ENCODE measurements around the gene TSPAN19.

TSPAN19 gene

DNA sequence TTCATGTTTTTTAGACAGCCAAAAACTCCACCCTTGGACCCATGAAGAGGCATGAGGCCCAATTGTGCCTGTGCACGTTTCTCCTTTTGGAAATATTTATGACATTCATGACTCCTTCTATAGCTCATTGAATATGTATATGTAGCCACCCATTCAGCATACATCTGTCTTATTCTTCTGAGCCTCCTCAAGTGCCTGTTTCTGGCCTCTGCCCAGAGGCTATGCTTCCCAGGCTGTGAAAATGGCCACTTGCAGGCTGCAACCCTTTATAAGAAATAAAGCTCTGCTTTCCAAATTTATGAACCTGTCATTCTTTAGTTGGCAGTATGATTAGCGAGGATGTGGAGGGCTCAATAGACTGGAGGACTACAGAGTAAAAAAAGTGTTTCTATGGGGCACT is 35.3 kb downstream of the TSPAN19 start:
- no peak for DNase-seq (ENCODE audit: low spot score)

DNA sequence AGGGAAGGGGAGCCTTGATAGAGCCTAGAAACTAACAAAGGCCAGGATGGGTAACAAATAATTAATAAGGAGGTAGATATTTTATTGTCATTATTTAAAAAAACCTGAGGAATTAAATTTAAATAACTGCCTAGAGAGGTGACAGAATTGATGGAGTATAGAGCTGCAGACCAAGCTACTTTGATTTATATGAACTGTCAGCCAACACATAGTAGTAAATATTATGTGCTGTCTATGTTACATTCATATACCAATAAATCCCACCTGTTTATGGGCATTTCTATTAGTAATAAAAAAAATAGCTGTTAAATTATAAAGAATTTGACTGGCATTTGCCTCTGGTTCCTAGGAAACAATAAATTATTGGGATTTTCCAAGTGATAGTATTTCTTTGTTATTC is 37.7 kb downstream of the TSPAN19 start:
- no peak for DNase-seq (ENCODE audit: low spot score)

DNA sequence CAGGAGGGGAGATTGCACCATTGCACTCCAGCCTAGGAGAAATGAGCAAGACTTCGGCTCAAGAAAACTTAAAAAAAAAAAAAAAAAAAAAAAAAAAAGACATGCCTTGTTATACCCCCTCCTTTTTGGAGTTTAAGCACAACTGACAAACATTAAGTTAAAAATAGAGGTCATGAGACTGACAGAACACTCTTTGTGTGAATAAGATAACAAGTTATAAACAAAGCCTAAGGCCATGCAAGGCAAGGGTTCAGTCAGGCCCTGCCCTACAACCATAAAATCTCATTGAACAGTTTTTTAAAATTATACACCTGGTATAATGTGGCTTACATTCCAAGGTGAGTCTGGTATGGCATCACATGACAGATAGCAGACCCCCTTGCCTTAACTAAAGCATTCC is 39.3 kb downstream of the TSPAN19 start:
- no peak for DNase-seq (ENCODE audit: low spot score)

DNA sequence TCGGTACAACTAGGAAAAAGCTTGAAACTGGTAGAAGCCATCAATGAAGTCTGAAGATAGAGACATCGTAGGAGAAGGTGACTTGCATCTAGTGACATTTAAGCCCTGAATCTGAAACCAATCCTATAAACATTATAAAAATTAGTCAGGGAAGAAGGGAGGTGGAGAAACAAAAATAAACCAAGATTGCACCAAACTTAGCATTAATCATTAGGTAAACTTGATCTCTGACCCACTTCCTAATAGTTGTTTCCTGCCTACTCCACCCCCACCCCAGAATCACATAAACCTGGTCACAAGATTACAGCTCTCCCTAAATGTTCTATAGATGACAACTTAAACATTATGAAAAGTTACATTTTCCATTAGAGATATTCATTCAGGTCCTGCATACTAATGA is 40.4 kb downstream of the TSPAN19 start:
- DNase-seq (ENCODE audit: low spot score) = no peak

DNA sequence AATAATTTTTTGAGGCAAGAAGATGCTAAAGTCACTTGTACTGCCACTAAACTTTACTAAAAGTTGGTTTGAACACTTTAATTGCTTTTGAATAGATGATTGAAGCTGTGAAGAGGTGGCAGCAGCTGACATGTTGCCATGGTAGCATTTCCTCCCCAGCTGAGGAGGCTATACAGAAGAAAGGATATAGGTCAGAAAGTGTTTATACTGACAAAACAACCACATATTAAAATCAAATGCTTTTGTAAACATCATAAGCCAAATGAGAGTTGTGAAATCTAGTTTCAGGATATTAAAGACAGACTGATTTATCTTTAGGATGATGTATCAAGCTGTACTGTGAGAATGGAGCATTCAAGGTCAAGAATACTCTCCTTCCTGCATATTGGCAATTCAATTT is 41.7 kb downstream of the TSPAN19 start:
- DNase-seq (ENCODE audit: low spot score) = no peak

DNA sequence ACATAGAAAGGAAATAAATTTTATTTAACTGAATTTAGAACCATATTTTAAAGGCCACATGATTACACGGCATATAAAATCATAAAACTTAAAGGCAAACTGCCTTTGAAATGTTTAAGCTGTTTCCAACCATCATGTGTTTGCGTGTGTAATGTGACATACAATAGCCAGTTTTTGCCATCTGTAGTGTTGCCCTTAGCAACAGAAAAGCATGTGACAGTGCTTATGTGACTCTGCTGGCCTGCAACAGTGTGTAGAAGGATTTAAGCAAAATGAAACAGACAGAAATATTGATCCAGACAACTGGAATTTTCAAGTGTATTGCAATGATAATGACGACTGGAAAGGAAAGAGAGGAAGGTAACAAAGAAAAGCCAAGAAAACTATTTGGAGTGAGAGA is 49.5 kb downstream of the TSPAN19 start:
- no peak for DNase-seq (ENCODE audit: low spot score)

DNA sequence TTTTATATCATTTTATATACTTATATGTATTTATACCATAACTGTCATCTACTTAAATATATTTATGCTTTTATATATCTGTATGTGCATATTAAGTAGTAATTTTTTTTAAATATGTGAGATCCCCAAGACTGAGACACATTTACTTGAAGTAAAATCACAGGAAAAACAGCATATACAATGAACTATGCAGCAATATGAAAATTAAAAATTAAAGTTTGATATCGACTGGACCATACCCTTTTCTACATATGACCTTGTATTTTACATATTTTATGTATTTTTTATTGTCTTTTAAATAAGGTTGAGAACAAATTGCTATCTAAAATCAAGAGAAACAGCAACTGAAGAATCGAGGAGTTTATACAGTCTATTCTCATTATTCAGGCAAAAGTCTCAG is 50.0 kb downstream of the TSPAN19 start:
- no peak for DNase-seq (ENCODE audit: low spot score)

DNA sequence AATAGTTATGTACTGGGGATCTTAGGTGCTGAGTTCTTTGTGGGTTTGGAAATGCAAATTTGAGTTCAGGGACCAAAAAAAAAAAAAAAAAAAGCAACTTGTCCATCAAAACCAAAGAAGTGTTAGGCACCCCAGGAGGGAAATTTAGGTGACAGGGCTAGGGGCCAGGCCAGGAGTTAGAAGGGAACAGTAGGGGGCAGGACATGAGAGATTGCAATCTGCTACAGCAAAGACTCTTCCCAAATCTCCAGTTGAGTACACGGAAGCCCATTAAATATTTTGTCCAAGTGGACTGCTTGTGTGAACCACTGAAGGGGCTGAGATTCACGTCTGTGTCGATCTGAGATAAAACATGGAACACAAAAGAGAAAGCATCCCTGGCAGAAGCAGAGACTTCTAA is 52.8 kb downstream of the TSPAN19 start:
- no peak for DNase-seq (ENCODE audit: low spot score)

DNA sequence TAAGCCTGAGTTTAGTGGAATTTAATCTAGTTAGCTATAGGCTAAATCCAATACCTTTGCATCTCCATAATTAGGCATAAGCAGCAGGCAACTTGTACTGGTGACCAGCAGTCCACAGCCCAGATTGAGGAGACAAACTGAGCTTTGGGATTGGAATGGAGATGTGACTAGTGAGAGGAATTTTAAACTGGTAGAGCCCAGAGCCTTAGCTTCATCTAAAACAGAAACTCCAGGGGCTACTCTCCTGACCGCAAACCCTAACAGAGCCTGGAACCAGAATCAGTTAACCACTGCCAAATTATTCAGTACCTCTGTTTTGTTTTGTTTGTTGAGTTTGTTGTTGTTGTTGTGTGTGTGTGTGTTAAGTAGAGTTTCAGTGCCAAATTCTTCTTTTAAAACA is 53.2 kb downstream of the TSPAN19 start:
- no peak for DNase-seq (ENCODE audit: low spot score)

DNA sequence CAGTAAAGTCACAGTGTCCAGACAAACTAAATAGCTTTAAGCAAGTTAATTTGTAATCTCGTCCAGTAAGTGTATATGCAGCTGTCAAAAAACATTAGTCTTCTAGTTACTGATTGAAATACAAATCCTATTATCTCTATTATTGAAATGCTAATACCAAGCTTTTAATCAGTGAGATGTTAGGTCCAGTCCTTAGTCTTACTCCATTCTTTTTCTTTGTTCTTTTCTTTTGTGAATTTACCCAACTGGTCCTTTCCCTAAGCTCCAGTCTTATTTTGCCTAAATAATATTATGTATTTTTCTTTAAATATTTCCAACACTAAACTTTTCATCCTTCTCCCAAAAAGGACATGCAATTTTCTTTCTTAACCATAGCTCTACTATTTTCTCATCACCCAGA is 57.2 kb downstream of the TSPAN19 start:
- no peak for DNase-seq (ENCODE audit: low spot score)

DNA sequence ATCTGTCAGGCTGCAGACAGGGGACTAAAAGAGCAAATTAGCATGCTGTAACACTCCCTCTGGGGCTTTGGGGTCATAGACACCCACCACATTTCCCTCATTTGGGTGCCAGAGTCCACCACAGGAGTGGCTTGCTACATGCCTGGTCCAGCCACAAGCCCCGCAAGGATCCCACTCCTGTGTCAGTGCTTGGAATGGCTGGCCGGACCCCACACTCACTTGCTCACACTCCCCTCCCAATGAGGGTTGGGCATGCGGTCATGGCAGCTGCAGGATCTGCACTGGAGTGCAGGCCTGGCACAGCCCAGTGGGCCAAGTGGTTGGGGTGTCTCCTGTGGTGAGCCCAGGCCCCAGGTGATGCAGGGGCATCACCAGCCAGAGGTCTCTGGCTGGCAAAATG is 59.9 kb downstream of the TSPAN19 start:
- DNase-seq (ENCODE audit: low spot score) = no peak

DNA sequence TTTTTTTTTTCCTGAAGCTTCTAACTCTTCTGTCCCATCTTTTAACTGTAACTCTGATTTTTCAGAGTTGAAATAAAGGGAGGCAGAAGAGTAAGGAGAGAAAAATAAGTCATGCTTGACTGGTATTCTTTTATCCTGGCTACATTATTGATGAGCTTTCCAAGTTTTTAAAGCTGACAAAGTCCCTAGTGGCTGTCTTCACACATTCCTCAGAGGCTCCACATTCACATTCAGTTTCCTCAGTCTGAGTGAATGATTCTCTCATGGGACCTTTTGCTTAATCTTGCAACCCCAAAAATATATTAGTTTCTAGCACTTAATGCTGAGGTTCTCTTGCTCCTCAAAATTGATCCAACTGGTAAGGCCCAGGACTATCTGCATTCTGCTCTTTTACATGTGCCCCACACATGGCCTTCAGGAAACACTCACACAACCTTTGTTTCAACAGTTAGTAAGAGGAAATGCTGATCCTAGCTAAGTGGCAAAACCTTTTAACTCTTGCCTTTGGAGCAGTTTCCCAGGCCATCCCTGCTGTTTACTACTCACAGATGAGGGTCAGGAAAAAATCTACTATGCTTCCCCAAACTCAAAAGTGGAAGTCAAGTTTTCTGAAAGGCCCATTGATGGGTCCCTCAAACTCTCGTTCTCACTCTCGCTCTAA is 61.8 kb downstream of the TSPAN19 start:
- no peak for DNase-seq (ENCODE audit: low spot score)

DNA sequence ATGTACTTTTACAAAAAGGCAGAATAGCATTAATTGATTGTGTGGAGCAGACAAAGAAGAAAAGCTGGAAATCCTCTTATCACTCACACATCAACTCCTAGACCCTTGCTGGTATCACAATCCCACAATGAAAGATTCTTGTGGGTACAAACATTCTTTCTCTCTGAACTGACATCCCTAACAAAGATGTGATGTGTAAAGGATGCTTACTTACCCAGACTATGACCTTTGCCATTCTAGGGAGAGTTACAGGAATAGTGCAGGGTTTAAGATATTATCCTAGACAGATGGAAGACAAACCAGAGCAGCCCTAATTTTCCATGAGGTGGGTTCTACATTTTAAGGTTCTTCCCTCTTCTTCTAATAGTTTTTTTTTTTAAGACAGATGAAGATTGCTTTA is 63.1 kb downstream of the TSPAN19 start:
- DNase-seq (ENCODE audit: low spot score) = no peak

DNA sequence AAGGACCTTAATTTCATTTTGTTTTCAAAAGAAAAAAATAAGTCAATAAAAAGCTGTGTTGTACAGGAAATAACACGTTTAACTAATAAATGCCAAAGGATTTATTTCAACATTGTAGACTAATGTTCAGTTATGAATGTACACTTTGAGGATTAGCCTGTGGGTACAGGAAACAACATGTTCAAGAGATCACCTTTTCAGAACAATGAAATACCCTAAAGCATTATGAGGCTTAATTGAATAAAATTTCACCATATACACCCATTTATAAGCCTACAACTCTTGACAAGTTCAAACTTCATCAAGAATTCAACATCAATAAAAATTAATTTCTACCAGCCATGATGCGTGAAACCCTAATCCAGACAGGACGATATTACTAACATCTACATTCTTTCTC is 66.9 kb downstream of the TSPAN19 start:
- no peak for DNase-seq (ENCODE audit: low spot score)
